IPS-15b (cell line): ENCODE data around the gene NKX2-2.

Experiments used
- H3K27me3 ChIP-seq: one replicate; pipeline ENCODE4 v1.6.1; 2013; ENCODE audit warnings: low read length; ENCODE audit not compliant: control insufficient read depth, insufficient read depth
- H3K36me3 ChIP-seq: one replicate; pipeline ENCODE4 v1.6.1; 2013; ENCODE audit warnings: low read length; ENCODE audit not compliant: control insufficient read depth, insufficient read depth
- H3K4me1 ChIP-seq: one replicate; pipeline ENCODE4 v1.6.1; 2013; ENCODE audit warnings: mild to moderate bottlenecking, low read length; ENCODE audit not compliant: control insufficient read depth, insufficient read depth
- H3K4me3 ChIP-seq: one replicate; pipeline ENCODE4 v1.5.1; 2013; ENCODE audit warnings: low read depth, low read length
- H3K9ac ChIP-seq: one replicate; pipeline ENCODE4 v1.6.1; 2013; ENCODE audit warnings: low read depth, mild to moderate bottlenecking, low read length
- H3K9me3 ChIP-seq: one replicate; pipeline ENCODE4 v1.6.1; 2013; ENCODE audit warnings: mild to moderate bottlenecking, low read length; ENCODE audit not compliant: control insufficient read depth, insufficient read depth

NKX2-2 gene

DNA sequence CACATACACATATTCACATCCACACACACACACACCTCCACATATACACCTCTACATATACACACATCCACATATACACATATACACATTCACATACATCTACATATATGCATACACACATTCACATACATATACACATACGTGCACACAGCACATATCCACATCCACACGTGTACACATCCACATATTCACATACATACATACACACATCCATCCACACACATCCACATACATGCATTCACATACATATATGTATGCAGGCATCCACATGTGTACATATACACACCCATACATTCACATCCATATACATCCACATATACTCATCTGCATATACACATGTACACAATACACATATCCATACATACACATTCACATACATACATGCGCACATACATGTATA, 25.6 kb upstream of the NKX2-2 start:
- H3K27me3 ChIP-seq = no peaks in the 10 kb centered on the region
- no peaks in the 10 kb centered on the region for H3K4me1 ChIP-seq
- H3K9ac ChIP-seq = no peak overlapping the region
- no peaks in the 10 kb centered on the region for H3K36me3 ChIP-seq
- H3K4me3 ChIP-seq = no peak overlapping the region
- H3K9me3 ChIP-seq = no peaks in the 10 kb centered on the region

DNA sequence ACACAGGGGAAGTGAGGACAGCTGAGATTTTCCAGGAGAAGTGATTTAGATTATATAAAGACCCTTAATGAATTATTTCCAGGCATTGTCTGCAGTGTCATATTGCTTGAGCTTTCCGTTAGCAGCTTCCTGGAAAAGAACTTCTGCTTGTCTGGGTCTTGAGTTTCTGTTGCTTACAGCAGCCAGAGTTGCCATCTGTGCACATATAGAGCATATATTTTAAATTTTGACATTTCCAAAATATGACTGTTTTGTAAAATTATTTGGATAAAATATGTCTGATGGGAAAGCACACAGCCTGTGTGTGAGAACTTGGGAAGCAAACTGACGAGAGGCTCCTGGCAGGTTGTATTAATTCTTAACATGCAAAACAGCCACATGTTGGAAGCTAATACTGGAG, 21.0 kb upstream of the NKX2-2 start:
- Histone ChIP-seq H3K4me3 (no peak overlapping the region), H3K4me1 (no peaks in the 10 kb centered on the region), H3K27me3 (peaks cover 4% of the 10 kb centered on the region), H3K36me3 (no peaks in the 10 kb centered on the region), H3K9me3 (no peaks in the 10 kb centered on the region), H3K9ac (no peak overlapping the region)

DNA sequence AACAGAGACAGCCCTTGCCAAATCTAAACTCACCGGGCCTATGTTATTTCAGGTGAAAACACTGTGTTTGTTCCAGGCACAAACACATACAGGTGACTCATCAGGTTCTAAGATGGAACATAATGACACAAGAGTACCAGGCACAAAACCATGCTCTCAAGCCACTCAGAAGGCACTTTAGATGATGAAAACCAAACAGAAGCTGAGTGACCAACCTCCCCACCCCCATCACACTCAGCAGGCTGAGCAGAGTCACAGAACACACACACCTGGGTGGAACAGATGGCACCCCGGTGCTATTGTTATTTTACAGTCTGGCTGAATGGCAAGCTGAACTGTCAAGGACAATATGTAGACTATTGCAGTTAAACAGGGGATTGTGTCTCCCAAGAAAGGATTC, 20.6 kb upstream of the NKX2-2 start:
- no peak overlapping the region for H3K4me3 ChIP-seq
- no peaks in the 10 kb centered on the region for H3K4me1 ChIP-seq
- peaks cover 4% of the 10 kb centered on the region for H3K27me3 ChIP-seq
- H3K9me3 ChIP-seq = no peaks in the 10 kb centered on the region
- no peak overlapping the region for H3K9ac ChIP-seq
- no peaks in the 10 kb centered on the region for H3K36me3 ChIP-seq

DNA sequence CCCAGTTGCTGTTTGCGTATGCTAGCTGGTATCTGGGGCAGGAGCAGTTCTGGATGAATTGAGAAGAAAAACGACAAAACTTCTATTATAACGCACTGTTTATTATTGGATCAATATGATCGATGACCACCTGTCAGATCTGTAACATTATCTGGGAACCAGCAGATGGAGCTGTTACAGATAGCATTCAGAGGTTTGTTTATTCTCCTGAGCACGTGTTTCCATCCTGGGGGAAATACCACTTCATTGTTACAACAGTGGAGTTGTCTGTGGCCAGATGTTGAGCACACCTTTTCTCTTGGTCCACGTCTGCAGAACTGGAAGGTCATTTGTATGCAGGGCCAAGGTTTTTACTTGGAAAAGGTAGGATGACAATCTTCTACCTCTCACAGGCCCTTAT, 16.0 kb upstream of the NKX2-2 start:
- H3K27me3 ChIP-seq = peaks cover 43% of the 10 kb centered on the region

DNA sequence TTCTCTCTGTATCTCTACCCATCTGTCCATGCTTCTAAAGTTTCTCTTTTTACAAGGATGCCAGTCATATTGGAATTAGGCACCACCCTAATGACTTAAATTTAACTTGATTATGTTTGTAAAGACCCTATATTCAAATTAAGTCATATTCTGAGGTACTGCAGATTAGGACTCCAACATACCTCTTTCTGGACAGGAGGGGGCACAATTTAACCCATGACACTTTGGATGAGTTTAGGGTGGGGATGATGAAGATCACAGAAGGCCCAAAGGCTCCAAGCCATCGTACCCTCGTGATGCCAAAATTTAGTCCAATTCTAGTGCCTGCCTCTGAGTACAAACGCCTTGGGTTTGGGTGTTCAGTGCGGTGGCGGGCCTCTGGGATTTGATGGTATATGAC, 15.0 kb upstream of the NKX2-2 start:
- H3K36me3 ChIP-seq = no peaks in the 10 kb centered on the region
- peaks cover 53% of the 10 kb centered on the region for H3K27me3 ChIP-seq
- H3K9ac ChIP-seq = no peak overlapping the region
- H3K4me3 ChIP-seq = no peak overlapping the region
- H3K9me3 ChIP-seq = no peaks in the 10 kb centered on the region
- peaks cover 2% of the 10 kb centered on the region for H3K4me1 ChIP-seq

More for the DNA sequence above, 16.0 kb upstream of the NKX2-2 start:
- H3K4me1 ChIP-seq = no peaks in the 10 kb centered on the region
- H3K9me3 ChIP-seq = no peaks in the 10 kb centered on the region
- no peak overlapping the region for H3K9ac ChIP-seq
- no peak overlapping the region for H3K4me3 ChIP-seq
- no peaks in the 10 kb centered on the region for H3K36me3 ChIP-seq

DNA sequence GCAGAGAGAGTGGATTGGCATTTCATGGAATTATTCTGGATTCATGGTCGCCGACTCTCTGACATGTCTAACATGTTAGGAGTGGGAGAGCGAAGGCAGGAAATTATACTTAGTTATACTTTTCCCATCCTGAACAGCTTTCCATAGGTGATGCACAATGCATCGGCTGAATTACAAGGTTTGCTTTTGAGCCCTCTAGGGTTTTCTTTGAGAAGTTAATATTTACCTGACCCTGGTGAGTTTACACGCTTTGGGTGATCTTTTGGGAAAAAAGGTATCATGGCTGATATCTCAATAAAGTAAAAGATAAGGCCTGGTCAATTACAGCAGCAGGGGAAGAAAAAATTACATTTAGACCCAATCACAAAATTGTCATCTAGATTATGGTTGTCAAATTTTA, 14.0 kb upstream of the NKX2-2 start:
- Histone ChIP-seq H3K36me3 (no peaks in the 10 kb centered on the region), H3K27me3 (peaks cover 62% of the 10 kb centered on the region), H3K4me3 (no peak overlapping the region), H3K4me1 (peaks cover 4% of the 10 kb centered on the region), H3K9me3 (no peaks in the 10 kb centered on the region), H3K9ac (no peak overlapping the region)

DNA sequence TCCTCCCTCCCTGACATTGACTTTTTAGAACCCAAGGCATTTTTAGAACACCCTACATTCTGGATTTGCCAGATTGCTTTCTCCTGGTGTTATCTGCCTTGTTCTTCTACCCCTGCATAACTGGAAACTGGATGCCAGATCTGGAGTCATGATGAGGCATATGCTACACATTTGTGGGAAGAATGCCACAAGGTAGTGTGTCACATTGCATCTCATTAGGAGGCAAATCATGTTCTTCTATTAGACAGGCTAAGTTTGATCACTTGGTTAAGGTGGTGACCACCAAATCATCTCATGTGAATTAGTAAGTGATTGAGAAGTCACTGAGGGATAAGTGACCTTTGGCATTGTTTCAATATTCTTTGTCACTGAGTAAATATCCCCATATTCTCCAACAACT, 12.9 kb upstream of the NKX2-2 start:
- no peak overlapping the region for H3K9ac ChIP-seq
- H3K4me1 ChIP-seq = peaks cover 4% of the 10 kb centered on the region
- no peaks in the 10 kb centered on the region for H3K36me3 ChIP-seq
- H3K4me3 ChIP-seq = no peak overlapping the region
- H3K9me3 ChIP-seq = no peaks in the 10 kb centered on the region
- H3K27me3 ChIP-seq = peaks cover 74% of the 10 kb centered on the region

DNA sequence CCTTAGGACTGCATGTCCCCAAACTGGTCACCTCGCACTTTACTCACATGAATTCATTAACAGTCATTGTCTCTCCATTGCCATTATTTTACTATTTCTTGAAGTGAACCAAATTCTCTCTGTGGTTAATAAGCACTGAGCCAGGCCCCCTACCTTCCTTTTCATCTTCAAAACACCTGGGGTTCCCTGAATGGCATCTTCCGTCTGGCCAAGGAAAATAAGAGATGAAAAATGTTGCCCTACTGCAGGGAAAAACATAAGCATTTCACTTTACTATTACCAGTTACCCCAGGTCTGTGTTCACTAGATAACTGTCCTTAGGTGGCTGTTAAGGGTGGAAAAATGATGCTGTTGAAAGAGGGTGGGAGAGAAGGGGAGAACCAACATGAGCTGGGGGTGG, 10.0 kb upstream of the NKX2-2 start:
- no peak overlapping the region for H3K9ac ChIP-seq
- H3K9me3 ChIP-seq = no peaks in the 10 kb centered on the region
- H3K36me3 ChIP-seq = no peaks in the 10 kb centered on the region
- peaks cover 7% of the 10 kb centered on the region for H3K4me1 ChIP-seq
- H3K27me3 ChIP-seq = peaks cover 98% of the 10 kb centered on the region
- peak overlapping the region; percentile 39 for H3K4me3 ChIP-seq

DNA sequence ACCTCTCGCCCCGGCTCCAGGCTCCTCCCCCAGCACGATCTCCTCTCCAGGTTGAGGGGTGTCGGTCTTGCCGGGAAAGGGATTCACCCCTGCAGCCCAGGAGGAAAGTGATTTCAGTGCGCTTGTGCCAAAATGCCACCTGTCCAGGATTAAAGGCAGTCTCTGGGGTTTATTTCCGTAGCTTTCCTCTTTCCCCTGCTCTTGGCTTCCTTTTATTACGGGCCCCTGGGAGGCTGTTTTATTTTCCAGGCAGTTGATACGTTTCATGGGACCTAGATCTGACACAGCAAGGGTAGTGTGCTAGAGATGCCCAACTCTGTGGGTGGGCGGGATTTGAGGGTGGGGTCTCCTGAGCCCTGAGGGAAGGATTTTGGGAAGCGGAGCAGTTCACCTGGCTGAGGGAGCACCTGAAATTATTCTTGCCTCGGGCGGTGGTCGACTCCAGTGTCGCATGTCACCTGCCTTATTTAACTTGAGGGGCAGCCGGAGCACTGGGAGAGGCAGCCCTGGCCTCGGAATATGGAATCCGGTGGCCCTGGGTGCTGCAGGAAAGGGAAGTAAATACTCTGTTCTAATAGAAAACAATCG, 9.5 kb upstream of the NKX2-2 start:
- H3K9me3 ChIP-seq = no peaks in the 10 kb centered on the region
- peaks cover 7% of the 10 kb centered on the region for H3K4me1 ChIP-seq
- no peak overlapping the region for H3K9ac ChIP-seq
- H3K27me3 ChIP-seq = peaks cover 100% of the 10 kb centered on the region
- peak overlapping the region; percentile 39 for H3K4me3 ChIP-seq
- no peaks in the 10 kb centered on the region for H3K36me3 ChIP-seq

DNA sequence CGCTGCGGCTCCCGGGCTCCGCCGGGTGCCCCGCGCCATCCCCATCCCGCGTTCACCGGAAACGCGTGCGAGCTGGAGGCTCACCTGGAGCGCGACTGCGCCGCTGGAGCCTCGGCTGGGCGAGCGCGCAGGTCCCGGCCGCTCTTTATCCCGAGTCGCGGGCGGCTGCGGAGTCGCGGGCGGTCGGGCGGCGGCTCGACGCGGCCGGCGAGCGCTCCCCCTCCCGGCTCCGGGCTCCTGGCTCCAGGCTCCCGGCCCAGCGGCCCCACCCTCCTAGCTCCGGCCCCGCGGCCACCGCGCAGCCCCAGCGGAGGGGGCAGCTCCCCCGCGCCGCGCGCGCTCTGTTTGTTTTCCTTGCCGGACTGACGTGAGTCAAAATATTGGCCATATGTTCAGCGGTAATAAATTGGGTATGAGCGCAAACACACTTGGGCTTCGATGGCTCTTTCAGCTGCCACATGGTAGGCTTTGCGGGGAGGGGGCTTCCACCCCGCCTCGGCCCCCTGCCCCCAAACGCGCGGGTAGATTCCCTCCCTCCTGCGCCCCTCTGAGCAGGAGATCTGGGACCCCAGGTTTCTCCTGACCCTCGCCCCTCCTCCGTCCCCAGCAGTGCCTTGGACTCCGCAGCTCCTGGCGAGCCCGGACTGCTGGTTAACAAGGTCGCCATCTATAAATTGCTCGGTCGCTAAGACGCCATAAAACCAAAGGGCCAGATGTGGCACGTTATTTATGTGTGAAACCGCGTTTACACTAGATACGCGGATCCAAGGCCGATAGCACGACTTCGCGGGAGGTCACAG, 8.8 kb upstream of the NKX2-2 start:
- peaks cover 100% of the 10 kb centered on the region for H3K27me3 ChIP-seq
- no peaks in the 10 kb centered on the region for H3K36me3 ChIP-seq
- peak overlapping the region; percentile 56 for H3K4me3 ChIP-seq
- H3K4me1 ChIP-seq = peaks cover 7% of the 10 kb centered on the region
- no peak overlapping the region for H3K9ac ChIP-seq
- H3K9me3 ChIP-seq = no peaks in the 10 kb centered on the region

DNA sequence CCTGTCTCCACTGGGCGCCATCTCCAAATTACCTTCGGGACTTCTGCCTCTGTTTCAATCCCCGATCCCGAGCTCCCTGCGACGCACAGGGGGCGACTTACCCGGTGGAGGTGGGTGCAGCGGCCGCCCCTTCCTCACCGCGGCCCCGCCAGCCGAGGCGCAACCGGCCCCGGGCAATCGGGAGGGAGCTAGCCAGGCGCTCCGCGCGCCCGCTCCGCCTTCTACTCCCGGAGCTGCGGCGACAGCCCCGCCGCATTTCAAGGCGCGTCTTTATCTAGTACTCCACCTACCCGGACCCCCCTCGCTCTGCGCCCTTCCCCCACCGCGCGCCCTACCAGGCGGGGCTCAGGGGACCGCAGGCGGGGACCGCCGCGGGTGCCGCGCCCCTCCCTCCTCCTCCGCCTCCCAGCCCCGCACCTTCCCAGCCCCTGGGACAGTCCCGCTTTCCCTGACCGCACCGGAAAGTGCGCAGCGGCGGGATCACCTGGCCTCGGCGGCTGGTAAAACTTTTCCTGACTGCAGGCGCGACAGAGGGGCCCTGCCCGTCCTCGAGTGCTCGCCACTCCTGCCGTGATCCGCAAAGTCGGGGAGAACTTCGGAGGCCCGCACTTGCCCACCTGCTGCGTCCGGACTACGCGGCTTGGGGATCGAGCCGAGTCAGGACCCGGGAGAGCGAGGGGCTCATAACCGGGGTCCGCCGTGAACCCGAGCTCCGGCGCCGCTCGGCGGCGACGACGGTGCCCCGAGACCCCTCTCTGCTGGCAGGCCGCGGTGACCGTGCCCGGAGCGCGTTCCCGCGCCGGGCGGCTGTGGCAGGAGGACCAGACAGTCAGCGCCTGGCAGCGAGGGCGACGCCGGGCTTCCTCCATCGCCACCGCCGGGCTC, 8.0 kb upstream of the NKX2-2 start:
- no peaks in the 10 kb centered on the region for H3K9me3 ChIP-seq
- H3K27me3 ChIP-seq = peaks cover 100% of the 10 kb centered on the region
- H3K4me1 ChIP-seq = peaks cover 10% of the 10 kb centered on the region
- no peak overlapping the region for H3K9ac ChIP-seq
- H3K36me3 ChIP-seq = no peaks in the 10 kb centered on the region
- H3K4me3 ChIP-seq = peak overlapping the region; percentile 56
